GM10847 (cell line): ENCODE data around the gene NKD2.

Source experiments
- POLR2A ChIP-seq: IDR thresholded peaks from 2 replicates; pipeline ENCODE4 v1.6.1; 2011; ENCODE audit not compliant: insufficient read length; ENCODE audit errors: extremely low read depth

NKD2 gene

GRCh38 chr5:1008451-1009358, at the start of gene NKD2:
Gene NKD2 (plus strand): TSS chr5:1008802. CDS start chr5:1009058, 256 bp downstream.
- TF ChIP-seq POLR2A = no peak

- TF ChIP-seq POLR2A = no peak
Measured at GRCh38 chr5:959581-960531, 48.7 kb upstream of the NKD2 start.

- no peak for TF ChIP-seq POLR2A
Measured at GRCh38 chr5:960551-960950, 48.1 kb upstream of the NKD2 start.

GRCh38 chr5:961002-961710, 47.4 kb upstream of the NKD2 start:
- TF ChIP-seq POLR2A = no peak

GRCh38 chr5:961711-962240, 46.8 kb upstream of the NKD2 start:
- TF ChIP-seq POLR2A = no peak

GRCh38 chr5:962386-962785, 46.2 kb upstream of the NKD2 start:
- no peak for TF ChIP-seq POLR2A

GRCh38 chr5:962801-963200, 45.8 kb upstream of the NKD2 start:
- TF ChIP-seq POLR2A = no peak

- no peak for TF ChIP-seq POLR2A
Measured at GRCh38 chr5:963310-963672, 45.3 kb upstream of the NKD2 start.

GRCh38 chr5:963673-964531, 44.7 kb upstream of the NKD2 start:
- no peak for TF ChIP-seq POLR2A

GRCh38 chr5:964821-965220, 43.8 kb upstream of the NKD2 start:
- no peak for TF ChIP-seq POLR2A

GRCh38 chr5:965604-966344, 42.8 kb upstream of the NKD2 start:
- TF ChIP-seq POLR2A = no peak

- no peak for TF ChIP-seq POLR2A
Measured at GRCh38 chr5:966345-966710, 42.3 kb upstream of the NKD2 start.

GRCh38 chr5:966941-967340, 41.7 kb upstream of the NKD2 start:
- TF ChIP-seq POLR2A = no peak
